Measurements from ENCODE around the gene SLC2A13. TPM values are rescaled to one million over a fixed set of nuclear protein-coding genes. Genes with fewer than 3 reads are reported as not detected.

Gene SLC2A13
- total RNA-seq = 10 to 100 TPM; 18.0 to 19.8 TPM
- polyA plus RNA-seq (ENCODE audit: insufficient read depth, low read depth, low replicate concordance) = 3.3 TPM
- long read RNA-seq, donor 1, full-length matches to known transcripts = 1 of 1 reads
- long read RNA-seq, donor 1, partial matches to known transcripts = 0 of 1 reads
- long read RNA-seq, donor 1, other reads (novel, unspliced or antisense) = 0 of 1 reads
- long read RNA-seq, donor 2, full-length matches to known transcripts = 5 of 5 reads
- long read RNA-seq, donor 2, partial matches to known transcripts = 0 of 5 reads
- long read RNA-seq, donor 2, other reads (novel, unspliced or antisense) = 0 of 5 reads

DNA sequence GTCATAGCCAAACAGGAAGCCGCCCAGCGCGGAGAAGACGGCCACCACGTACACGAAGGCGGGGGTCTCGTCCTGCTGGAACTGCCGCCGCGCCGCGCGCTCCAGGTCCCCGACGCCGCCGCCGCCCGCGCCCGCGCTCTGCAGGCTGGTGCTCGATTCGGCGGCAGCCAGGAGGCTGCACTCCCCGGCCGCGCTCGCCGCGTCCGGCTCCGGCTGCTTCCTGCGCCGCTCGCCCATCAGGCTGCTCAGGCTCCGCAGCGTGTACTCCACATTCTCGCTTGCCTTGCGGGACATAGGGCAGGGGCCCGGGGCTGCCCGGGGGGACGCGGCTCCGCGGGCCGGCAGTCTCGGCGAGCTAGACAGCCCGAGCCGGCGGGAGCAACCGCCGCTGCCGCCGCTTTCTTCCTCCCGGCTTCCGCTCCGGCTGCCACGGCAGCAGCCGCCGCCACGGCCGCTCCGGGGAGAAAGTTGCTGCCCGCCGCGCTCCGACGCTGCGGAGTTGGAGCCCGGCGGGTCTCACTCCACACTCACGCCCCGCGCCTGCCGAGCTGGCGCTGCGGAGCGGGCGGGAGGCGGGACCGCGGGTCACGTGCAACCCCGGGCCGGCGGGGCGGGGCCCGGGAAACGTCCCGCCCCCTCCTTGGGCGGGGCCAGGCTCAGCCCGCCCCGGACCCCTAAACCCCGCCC lies at the start of gene SLC2A13:
Gene SLC2A13, minus strand, starts transcription at position 567 of the 687 bp plus-strand sequence. Its CDS starts 273 bp downstream, at position 294.
- H3K36me3 ChIP-seq (ENCODE audit: low read depth, missing control alignments) = no peaks in the 10 kb centered on the region
- no peaks in the 10 kb centered on the region for H3K4me1 ChIP-seq
- 0% methylated on average over 53 of the region's 97 CpGs; no CpG with 5 or more reads in 1 of the 2 donors for WGBS, 2 donors
- peak; percentile 82 for DNase-seq
- H3K27ac ChIP-seq = peak within 1 kb of the TSS; percentile 85 to 93
- no peaks in the 10 kb centered on the region for H3K27me3 ChIP-seq
- H3K9me3 ChIP-seq = no peaks in the 10 kb centered on the region
- intact Hi-C loops (cut with DNase I; ENCODE audit: low total_unique reads) = loop anchor here (10.0 kb wide), 1 partner anchor 91 kb away; no protein-coding TSS in a partner anchor
- H3K4me3 ChIP-seq = peak within 1 kb of the TSS; percentile 87 to 98
- TF ChIP-seq POLR2A (IDR thresholded peaks at IDR 0.05) = peak; percentile 64
- TF ChIP-seq, protein P1, sequence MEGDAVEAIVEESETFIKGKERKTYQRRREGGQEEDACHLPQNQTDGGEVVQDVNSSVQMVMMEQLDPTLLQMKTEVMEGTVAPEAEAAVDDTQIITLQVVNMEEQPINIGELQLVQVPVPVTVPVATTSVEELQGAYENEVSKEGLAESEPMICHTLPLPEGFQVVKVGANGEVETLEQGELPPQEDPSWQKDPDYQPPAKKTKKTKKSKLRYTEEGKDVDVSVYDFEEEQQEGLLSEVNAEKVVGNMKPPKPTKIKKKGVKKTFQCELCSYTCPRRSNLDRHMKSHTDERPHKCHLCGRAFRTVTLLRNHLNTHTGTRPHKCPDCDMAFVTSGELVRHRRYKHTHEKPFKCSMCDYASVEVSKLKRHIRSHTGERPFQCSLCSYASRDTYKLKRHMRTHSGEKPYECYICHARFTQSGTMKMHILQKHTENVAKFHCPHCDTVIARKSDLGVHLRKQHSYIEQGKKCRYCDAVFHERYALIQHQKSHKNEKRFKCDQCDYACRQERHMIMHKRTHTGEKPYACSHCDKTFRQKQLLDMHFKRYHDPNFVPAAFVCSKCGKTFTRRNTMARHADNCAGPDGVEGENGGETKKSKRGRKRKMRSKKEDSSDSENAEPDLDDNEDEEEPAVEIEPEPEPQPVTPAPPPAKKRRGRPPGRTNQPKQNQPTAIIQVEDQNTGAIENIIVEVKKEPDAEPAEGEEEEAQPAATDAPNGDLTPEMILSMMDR (IDR thresholded peaks at IDR 0.05) = no peak

DNA sequence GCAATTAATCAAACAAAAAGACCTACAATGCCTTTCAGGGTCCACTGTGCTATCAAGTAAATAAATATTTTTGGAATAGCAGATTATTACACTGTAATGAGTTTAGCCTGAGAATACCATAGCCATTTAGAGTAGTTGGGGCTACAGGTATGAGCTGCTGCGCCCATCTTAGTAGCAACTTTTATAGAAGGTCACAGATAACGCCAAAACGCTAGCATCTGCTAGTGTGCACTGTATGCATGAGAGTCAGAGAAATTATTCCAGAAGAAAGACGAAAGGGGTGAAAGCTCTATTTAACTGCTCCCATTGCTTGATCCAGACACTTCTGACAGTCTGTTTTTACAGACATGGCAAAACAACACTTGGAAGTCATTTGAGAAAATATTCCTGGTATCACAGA lies 48.5 kb upstream of the SLC2A13 start:
- intact Hi-C loops (cut with DNase I; ENCODE audit: low total_unique reads) = no loop called here
- no peak overlapping the region for H3K4me3 ChIP-seq
- DNase-seq = no peak
- TF ChIP-seq POLR2A (IDR thresholded peaks at IDR 0.05) = no peak
- TF ChIP-seq, protein P1 (IDR thresholded peaks at IDR 0.05) = no peak
- H3K4me1 ChIP-seq = no peaks in the 10 kb centered on the region
- no peaks in the 10 kb centered on the region for H3K36me3 ChIP-seq (ENCODE audit: low read depth, missing control alignments)
- H3K27ac ChIP-seq = no peak overlapping the region
- no peaks in the 10 kb centered on the region for H3K9me3 ChIP-seq
- WGBS, 2 donors = 81 to 85% methylated on average over 4 of the region's 4 CpGs
- no peaks in the 10 kb centered on the region for H3K27me3 ChIP-seq

DNA sequence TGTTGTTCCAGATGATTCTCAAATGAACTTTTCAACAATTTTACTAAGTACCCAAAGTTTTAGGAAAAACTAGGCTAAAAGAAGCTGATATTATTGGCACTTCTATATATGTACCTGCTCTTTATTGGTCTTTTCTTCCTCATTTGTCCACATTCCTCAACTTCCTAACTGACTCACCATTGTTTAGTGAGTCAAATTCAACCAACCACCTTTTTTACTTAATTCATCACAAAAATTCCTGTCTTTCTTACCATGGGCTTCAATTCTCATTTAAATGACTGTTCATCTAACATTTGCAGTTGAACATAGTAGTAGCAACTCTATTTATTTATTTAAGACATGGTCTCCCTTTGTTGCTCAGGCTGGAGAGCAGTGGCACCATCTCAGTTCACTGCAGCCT lies 47.6 kb upstream of the SLC2A13 start:
- Histone ChIP-seq H3K36me3 (ENCODE audit: low read depth, missing control alignments) (no peaks in the 10 kb centered on the region), H3K9me3 (no peaks in the 10 kb centered on the region), H3K27me3 (no peaks in the 10 kb centered on the region), H3K4me1 (no peaks in the 10 kb centered on the region), H3K27ac (no peak overlapping the region), H3K4me3 (no peak overlapping the region)
- intact Hi-C loops (cut with DNase I; ENCODE audit: low total_unique reads) = no loop called here
- TF ChIP-seq, protein P1 (IDR thresholded peaks at IDR 0.05) = no peak
- no peak for TF ChIP-seq POLR2A (IDR thresholded peaks at IDR 0.05)
- DNase-seq = no peak

DNA sequence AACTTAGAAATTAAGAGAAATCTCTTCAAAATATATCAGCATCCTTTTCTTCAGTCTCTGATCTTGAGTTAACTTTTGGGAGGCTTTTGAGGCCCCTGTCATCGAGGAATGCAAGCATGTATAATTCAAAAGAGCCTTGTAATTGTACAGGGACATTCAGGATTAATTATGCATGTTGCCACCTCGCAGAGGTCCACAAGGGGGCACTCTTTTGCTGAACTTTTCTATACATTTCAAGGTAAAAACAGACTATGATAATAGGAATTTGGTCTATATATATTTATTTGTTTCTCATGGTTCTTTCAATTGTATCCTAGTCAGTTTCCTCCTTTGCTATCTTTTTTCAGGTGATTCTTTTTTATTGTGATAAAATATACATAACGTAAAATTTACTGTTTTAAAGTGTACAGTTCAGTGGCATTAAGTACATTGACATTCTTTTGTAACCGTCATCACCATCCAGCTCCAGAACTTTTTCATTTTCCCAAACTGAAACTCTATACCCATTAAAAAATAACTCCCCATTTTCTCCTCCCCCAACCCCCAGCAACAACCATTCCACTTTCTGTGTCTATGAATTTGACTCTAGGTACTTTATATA lies 47.0 kb upstream of the SLC2A13 start:
- H3K4me1 ChIP-seq = no peaks in the 10 kb centered on the region
- intact Hi-C loops (cut with DNase I; ENCODE audit: low total_unique reads) = no loop called here
- peak; percentile 74 for DNase-seq
- H3K27ac ChIP-seq = no peak overlapping the region
- 50 to 52% methylated on average over 4 of the region's 4 CpGs for WGBS, 2 donors
- no peaks in the 10 kb centered on the region for H3K9me3 ChIP-seq
- H3K36me3 ChIP-seq (ENCODE audit: low read depth, missing control alignments) = no peaks in the 10 kb centered on the region
- TF ChIP-seq POLR2A (IDR thresholded peaks at IDR 0.05) = no peak
- TF ChIP-seq, protein P1 (IDR thresholded peaks at IDR 0.05) = peak; percentile 48 to 87 (median 65)
- no peaks in the 10 kb centered on the region for H3K27me3 ChIP-seq
- no peak overlapping the region for H3K4me3 ChIP-seq

Measured in testis (tissue), 5 donors.